HCT116 (cell line): ENCODE measurements around the gene DPPA3. TPM values are rescaled to one million over a fixed set of nuclear protein-coding genes. Genes with fewer than 3 reads are reported as not detected.
"Not testable (repeated sequence)": the region's sequence is repeated elsewhere in the genome, so short reads cannot be mapped to it uniquely, and the experiment has no call there.

Experiments
- ATAC-seq: fragments of 200-7000 bp; cut with Tn5 transposase; 2 replicates; pipeline ENCODE4 v1.9.1; 2020; ENCODE audit warnings: mild to moderate bottlenecking, moderate library complexity
- BruUV-seq: library from RNA; stranded (reverse); fragments of 400-500 nt; replicated peaks from 2 replicates; lab custom pipeline; 2021; lab: Mats Ljungman, UMichigan
- CTCF ChIA-PET: fragments of 300-600 bp; sonication (Branson Sonifier 250); formaldehyde crosslinking; loops from one replicate; lab custom pipeline; 2021; ENCODE audit warnings: antibody characterized with exemption; lab: Charles Lee
- POLR2A ChIA-PET: fragments of 300-600, 350-600 bp; sonication (Branson Sonifier 250); formaldehyde crosslinking; loops from one replicate; lab custom pipeline; 2021; ENCODE audit warnings: antibody characterized with exemption; lab: Charles Lee
- RAD21 ChIA-PET, 2 experiments: fragments of 300-600 bp; sonication (Branson Sonifier 250); formaldehyde crosslinking; loops; one replicate each; lab custom pipeline; 2023; ENCODE audit warnings: low total read pairs in 2 of 2; ENCODE audit not compliant: uncharacterized antibody in 2 of 2, unreplicated experiment in 2 of 2, low non-redundant PET in 1 of 2; lab: Charles Lee
- DNase-seq: peaks from one replicate; pipeline ENCODE4 v3.0.0-alpha.2; 2010; ENCODE audit warnings: low read depth, low spot score
- H2AFZ ChIP-seq: fragments of 200-600 bp; shearing (Covaris generic), sonication (generic); 2 replicates; pipeline ENCODE4 v1.6.1; 2017; ENCODE audit warnings: low read depth, mixed run types, mixed read lengths, antibody characterized with exemption, low read length; ENCODE audit not compliant: poor library complexity, severe bottlenecking
- H3K27ac ChIP-seq: 2 replicates; pipeline ENCODE4 v1.5.1; 2012; ENCODE audit warnings: low read depth, low read length
- H3K27me3 ChIP-seq: fragments of 200-600 bp; sonication (generic); 2 replicates; pipeline ENCODE4 v1.6.1; 2016; ENCODE audit warnings: mixed run types, low read length, mixed read lengths; ENCODE audit not compliant: insufficient read depth
- H3K36me3 ChIP-seq, 2 experiments: fragments of 200-500 bp in 1 of 2; fragments of 200-600 bp in 1 of 2; sonication (Bioruptor generic) in 1 of 2; sonication (generic) in 1 of 2; 2 replicates each; pipeline versions ENCODE4 v1.5.1 to v1.6.1; 2014 to 2016; ENCODE audit warnings: low read length in 2 of 2, inconsistent platforms in 1 of 2, mixed read lengths in 1 of 2, mixed run types in 1 of 2; ENCODE audit not compliant: insufficient read depth in 2 of 2, control insufficient read depth in 1 of 2
- H3K4me1 ChIP-seq, 2 experiments: fragments of 200-600 bp in 1 of 2; sonication (generic) in 1 of 2; 2 replicates each; pipeline versions ENCODE4 v1.5.1 to v1.6.1; 2012 to 2017; ENCODE audit warnings: low read length in 2 of 2, inconsistent platforms in 1 of 2, mild to moderate bottlenecking in 1 of 2, mixed read lengths in 1 of 2, mixed run types in 1 of 2, moderate library complexity in 1 of 2; ENCODE audit not compliant: insufficient read depth in 2 of 2, control insufficient read depth in 1 of 2
- H3K4me2 ChIP-seq: fragments of 200-600 bp; sonication (generic); 2 replicates; pipeline ENCODE4 v1.6.1; 2017; ENCODE audit warnings: mixed run types, low read length, mixed read lengths
- H3K4me3 ChIP-seq, 2 experiments: fragments of 200-600 bp in 1 of 2; sonication (generic) in 1 of 2; replicated peaks in 1 of 2; 2 replicates each; pipeline ENCODE4 v1.5.1; 2011 to 2016; ENCODE audit warnings: low read length in 2 of 2, control low read depth in 1 of 2, low read depth in 1 of 2, mild to moderate bottlenecking in 1 of 2, mixed read lengths in 1 of 2, mixed run types in 1 of 2
- H3K79me2 ChIP-seq: fragments of 200-600 bp; sonication (generic); 2 replicates; pipeline ENCODE4 v1.6.1; 2017; ENCODE audit warnings: mild to moderate bottlenecking, mixed run types, low read length, moderate library complexity, mixed read lengths; ENCODE audit not compliant: insufficient read depth
- H3K9ac ChIP-seq: fragments of 200-600 bp; sonication (generic); 2 replicates; pipeline ENCODE4 v1.6.1; 2016; ENCODE audit warnings: low read length, mixed read lengths
- H3K9me2 ChIP-seq: fragments of 200-600 bp; sonication (generic), shearing (Covaris generic); 2 replicates; pipeline ENCODE4 v1.6.1; 2017; ENCODE audit warnings: mixed run types, mild to moderate bottlenecking, moderate library complexity; ENCODE audit not compliant: insufficient read depth
- H3K9me3 ChIP-seq, 2 experiments: fragments of 200-500 bp in 1 of 2; fragments of 200-600 bp in 1 of 2; sonication (Bioruptor generic) in 1 of 2; sonication (generic) in 1 of 2; 2 replicates each; pipeline ENCODE4 v1.6.1; 2014 to 2017; ENCODE audit warnings: low read length in 2 of 2, mixed read lengths in 2 of 2, inconsistent platforms in 1 of 2, low read depth in 1 of 2, mild to moderate bottlenecking in 1 of 2, mixed run types in 1 of 2, moderate library complexity in 1 of 2; ENCODE audit not compliant: control insufficient read depth in 1 of 2, insufficient read depth in 1 of 2
- H4K20me1 ChIP-seq: fragments of 200-600 bp; sonication (generic), shearing (Covaris generic); 2 replicates; pipeline ENCODE4 v1.6.1; 2017; ENCODE audit warnings: mixed run types, mild to moderate bottlenecking, moderate library complexity; ENCODE audit not compliant: insufficient read depth
- ATF3 ChIP-seq: IDR thresholded peaks from 2 replicates; pipeline ENCODE4 v1.6.1; 2012
- ELF1 ChIP-seq: IDR thresholded peaks from 2 replicates; pipeline ENCODE4 v1.6.1; 2012; ENCODE audit warnings: low read depth, borderline replicate concordance
- EZH2 ChIP-seq: fragments of 200-600 bp; sonication (generic); IDR thresholded peaks from 2 replicates; pipeline ENCODE4 v1.6.1; 2017; ENCODE audit warnings: antibody characterized with exemption, mixed run types
- REST ChIP-seq: IDR thresholded peaks from 2 replicates; pipeline ENCODE4 v1.6.1; 2012; ENCODE audit warnings: low read depth
- intact Hi-C: fragments of 100-400 bp; cut with micrococcal nuclease; formaldehyde crosslinking; loops from 2 replicates; pipeline ENCODE4 v1.10.0; 2022
- total RNA-seq: library from RNA; stranded (reverse); gene quantifications from one replicate; pipeline ENCODE4 v1.2.1, GENCODE V29; 2021; ENCODE audit not compliant: unreplicated experiment

DPPA3 gene
- total RNA-seq, 1 experiment from 2014 or later = not detected

GRCh38 chr12:7668171-7668570, 43.1 kb upstream of the DPPA3 start:
- ChIA-PET RAD21 (no interaction called here), CTCF (interaction anchor here (1.6 kb wide), 1 partner anchor 139 kb away, joined by 3 read pairs; no protein-coding TSS in a partner anchor), POLR2A (no interaction called here)
- Histone ChIP-seq H3K79me2 (no peaks in the 10 kb centered on the region), H2AFZ (no peak overlapping the region), H3K9me2 (no peaks in the 10 kb centered on the region), H3K27me3 (no peaks in the 10 kb centered on the region), H3K9me3 (no peaks in the 10 kb centered on the region), H3K27ac (no peak overlapping the region), H3K36me3 (no peaks in the 10 kb centered on the region), H3K4me1 (peaks cover 3% of the 10 kb centered on the region in 2 experiments; a peak in 2 of 4 replicates), H3K4me3 (no peak overlapping the region), H3K4me2 (no peak overlapping the region), H4K20me1 (no peaks in the 10 kb centered on the region), H3K9ac (no peak overlapping the region)
- DNase-seq (no peak), ATAC-seq (no peak)
- TF ChIP-seq EZH2 (no peak), REST (no peak), ELF1 (no peak), ATF3 (no peak)
- BruUV-seq = no TSS peak
- intact Hi-C loops = no loop called here

- DNase-seq, H2AFZ ChIP-seq, H3K27me3 ChIP-seq, ATAC-seq, BruUV-seq, H3K4me2 ChIP-seq, H3K9ac ChIP-seq, H3K4me3 ChIP-seq, POLR2A ChIA-PET, H3K9me2 ChIP-seq, H3K27ac ChIP-seq, H3K79me2 ChIP-seq, H3K4me1 ChIP-seq, H4K20me1 ChIP-seq, H3K9me3 ChIP-seq, RAD21 ChIA-PET, H3K36me3 ChIP-seq, intact Hi-C loops: not testable (repeated sequence)
- CTCF ChIA-PET = interaction anchor here (2.6 kb wide), 1 partner anchor 130 kb away, joined by 19 read pairs; no protein-coding TSS in a partner anchor
These were observed 35.8 kb upstream of the DPPA3 start for GRCh38 chr12:7675455-7675854.
